Dendritic cell treated with granulocyte-macrophage colony-stimulating factor and Interleukin-4, amounts not matched to agents 40 ng/mL and 50 ng/mL, for 4 days (primary cell): ENCODE results near the gene ADAM8.
"Not testable (repeated sequence)": the region's sequence is repeated elsewhere in the genome, so short reads cannot be mapped to it uniquely, and the experiment has no call there.

ENCODE experiments used
- H3K27ac Mint-ChIP-seq: one replicate; pipeline ENCODE4 v1.8.0; 2022; ENCODE audit warnings: mild to moderate bottlenecking, mixed read lengths
- H3K27me3 Mint-ChIP-seq: one replicate; pipeline ENCODE4 v1.8.0; 2022; ENCODE audit warnings: mild to moderate bottlenecking, mixed read lengths
- H3K36me3 Mint-ChIP-seq: one replicate; pipeline ENCODE4 v1.8.0; 2022; ENCODE audit warnings: low read depth, mixed read lengths
- H3K4me1 Mint-ChIP-seq: one replicate; pipeline ENCODE4 v1.8.0; 2022; ENCODE audit warnings: low read depth, mixed read lengths
- H3K4me3 Mint-ChIP-seq: one replicate; pipeline ENCODE4 v1.8.0; 2022; ENCODE audit warnings: mild to moderate bottlenecking, moderate library complexity, mixed read lengths
- H3K9me3 Mint-ChIP-seq: one replicate; pipeline ENCODE4 v1.8.0; 2022; ENCODE audit warnings: mixed read lengths
- intact Hi-C: fragments of 100-400 bp; cut with micrococcal nuclease; formaldehyde crosslinking; loops from one replicate; pipeline ENCODE4 v1.15.0; 2022

The ADAM8 gene

DNA sequence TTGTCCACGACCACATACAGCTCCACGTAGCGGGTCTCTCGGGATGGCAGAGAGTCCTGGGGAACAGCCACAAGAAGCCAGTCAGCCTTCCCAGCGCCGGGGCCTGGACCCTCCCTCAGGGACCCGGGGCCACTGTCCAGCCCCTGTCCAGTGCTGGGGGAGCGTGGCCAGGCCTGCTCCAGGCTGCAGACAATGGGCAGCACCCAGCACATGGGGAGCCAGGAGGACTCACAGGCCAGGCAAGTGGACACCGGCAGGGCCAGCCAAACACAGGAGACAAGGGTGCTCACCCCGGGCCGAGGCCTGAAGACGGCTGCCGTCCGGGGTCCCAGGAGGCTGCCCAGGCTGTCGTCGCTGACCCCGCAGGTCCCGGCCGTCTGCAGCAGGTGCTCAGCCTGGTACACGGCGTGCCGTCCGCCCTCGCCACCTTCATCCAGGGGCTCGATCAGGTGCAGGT is 3.7 kb downstream of the ADAM8 start:
- no peaks in the 10 kb centered on the region for H3K9me3 Mint-ChIP-seq
- peaks cover 83% of the 10 kb centered on the region for H3K36me3 Mint-ChIP-seq
- no peak overlapping the region for H3K27ac Mint-ChIP-seq
- intact Hi-C loops: no loop called here
- H3K27me3 Mint-ChIP-seq: no peaks in the 10 kb centered on the region
- no peak overlapping the region for H3K4me3 Mint-ChIP-seq
- peaks cover 46% of the 10 kb centered on the region for H3K4me1 Mint-ChIP-seq

DNA sequence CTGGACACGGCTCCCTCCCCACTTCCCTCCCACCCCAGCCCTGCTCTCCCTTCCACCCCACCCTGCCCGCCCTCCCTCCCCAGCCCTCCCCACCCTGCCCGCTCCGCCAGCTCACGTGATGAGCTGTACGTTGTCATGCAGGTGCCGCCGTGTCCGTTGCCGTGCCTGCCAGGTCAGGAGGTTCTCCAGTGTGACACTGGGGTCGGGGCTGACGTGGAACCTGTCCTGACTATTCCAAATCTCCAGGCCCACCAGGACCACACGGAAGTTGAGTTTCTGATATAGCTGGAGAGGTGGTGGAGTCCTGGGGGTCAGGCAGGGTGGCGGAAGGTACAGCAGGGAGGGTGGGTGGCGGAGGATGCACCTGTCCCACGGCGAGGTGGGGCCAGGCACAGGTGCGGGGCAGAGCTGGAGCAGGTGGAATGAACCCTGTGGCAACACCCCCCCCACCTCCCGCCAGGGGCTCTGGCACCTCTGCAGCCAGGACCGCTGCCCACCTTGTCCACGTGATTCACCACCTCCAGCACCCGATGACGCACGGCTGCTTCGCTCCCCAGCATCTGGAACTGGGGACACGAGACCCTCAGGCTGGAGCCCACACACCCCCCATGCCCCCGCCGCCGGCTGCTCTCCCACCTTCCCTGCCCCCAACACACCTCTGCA is 4.2 kb downstream of the ADAM8 start:
- peaks cover 41% of the 10 kb centered on the region for H3K4me1 Mint-ChIP-seq
- peaks cover 88% of the 10 kb centered on the region for H3K36me3 Mint-ChIP-seq
- H3K27ac Mint-ChIP-seq: no peak overlapping the region
- intact Hi-C loops: no loop called here
- no peaks in the 10 kb centered on the region for H3K27me3 Mint-ChIP-seq
- no peak overlapping the region for H3K4me3 Mint-ChIP-seq
- no peaks in the 10 kb centered on the region for H3K9me3 Mint-ChIP-seq

- intact Hi-C loops: no loop called here
- Mint-ChIP-seq H3K4me3 (no peak overlapping the region), H3K27me3 (no peaks in the 10 kb centered on the region), H3K9me3 (no peaks in the 10 kb centered on the region), H3K27ac (no peak overlapping the region), H3K4me1 (peaks cover 35% of the 10 kb centered on the region), H3K36me3 (peaks cover 96% of the 10 kb centered on the region)
Measured at GRCh38 chr10:133271521-133272300, 5.0 kb downstream of the ADAM8 start.

DNA sequence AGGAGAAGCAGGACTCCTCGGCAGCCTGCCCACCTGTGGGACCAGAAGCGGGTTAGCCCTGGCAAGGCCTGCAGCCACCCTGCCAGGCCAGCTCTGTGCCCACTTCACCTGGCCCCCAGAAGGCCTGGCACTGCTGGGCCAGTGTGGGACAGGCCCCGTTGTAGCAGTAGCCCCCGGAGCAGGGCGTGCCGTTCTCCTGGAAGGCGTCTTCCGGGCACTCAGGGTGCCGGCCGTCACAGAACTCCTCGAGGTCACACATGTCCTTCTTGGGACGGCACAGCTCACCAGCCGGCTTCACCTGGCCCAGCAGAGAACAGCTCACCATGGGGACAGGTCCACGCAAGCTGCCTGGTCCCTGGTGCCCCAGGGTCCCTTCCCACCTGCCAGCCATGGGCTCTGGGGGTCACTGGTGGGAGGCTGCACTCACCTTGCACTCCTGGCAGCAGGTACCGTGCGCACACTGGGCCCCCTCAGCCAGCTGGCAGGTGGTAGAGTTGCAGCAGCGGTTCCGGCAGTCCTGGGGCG is 5.8 kb downstream of the ADAM8 start:
- H3K27ac Mint-ChIP-seq: no peak overlapping the region
- H3K4me3 Mint-ChIP-seq: no peak overlapping the region
- intact Hi-C loops: no loop called here
- H3K9me3 Mint-ChIP-seq: no peaks in the 10 kb centered on the region
- no peaks in the 10 kb centered on the region for H3K27me3 Mint-ChIP-seq
- peaks cover 37% of the 10 kb centered on the region for H3K4me1 Mint-ChIP-seq
- H3K36me3 Mint-ChIP-seq: peaks cover 98% of the 10 kb centered on the region

GRCh38 chr10:133270204-133270603 is 6.5 kb downstream of the ADAM8 start:
- Mint-ChIP-seq H3K36me3 (peaks cover 97% of the 10 kb centered on the region), H3K4me1 (peaks cover 37% of the 10 kb centered on the region), H3K27me3 (no peaks in the 10 kb centered on the region), H3K4me3 (no peak overlapping the region), H3K9me3 (no peaks in the 10 kb centered on the region), H3K27ac (no peak overlapping the region)
- intact Hi-C loops: no loop called here

- H3K9me3 Mint-ChIP-seq: no peaks in the 10 kb centered on the region
- peaks cover 37% of the 10 kb centered on the region for H3K4me1 Mint-ChIP-seq
- H3K27me3 Mint-ChIP-seq: no peaks in the 10 kb centered on the region
- H3K27ac Mint-ChIP-seq: no peak overlapping the region
- intact Hi-C loops: no loop called here
- H3K4me3 Mint-ChIP-seq: no peak overlapping the region
- peaks cover 94% of the 10 kb centered on the region for H3K36me3 Mint-ChIP-seq
Measured at GRCh38 chr10:133269367-133269766, 7.3 kb downstream of the ADAM8 start.

GRCh38 chr10:133268532-133268931 is 8.1 kb downstream of the ADAM8 start:
- Mint-ChIP-seq H3K36me3 (peaks cover 95% of the 10 kb centered on the region), H3K9me3 (no peaks in the 10 kb centered on the region), H3K27ac (no peak overlapping the region), H3K4me3 (no peak overlapping the region), H3K27me3 (no peaks in the 10 kb centered on the region), H3K4me1 (peaks cover 46% of the 10 kb centered on the region)
- intact Hi-C loops: no loop called here

- Mint-ChIP-seq H3K27ac (no peak overlapping the region), H3K36me3 (peaks cover 95% of the 10 kb centered on the region), H3K4me3 (no peak overlapping the region), H3K4me1 (peaks cover 51% of the 10 kb centered on the region), H3K27me3 (no peaks in the 10 kb centered on the region), H3K9me3 (no peaks in the 10 kb centered on the region)
- intact Hi-C loops: no loop called here
Measured at GRCh38 chr10:133267829-133268228, 8.8 kb downstream of the ADAM8 start.

GRCh38 chr10:133267293-133267692 is 9.4 kb downstream of the ADAM8 start:
- Mint-ChIP-seq H3K27me3 (no peaks in the 10 kb centered on the region), H3K27ac (no peak overlapping the region), H3K4me3 (no peak overlapping the region), H3K4me1 (peaks cover 51% of the 10 kb centered on the region), H3K9me3 (no peaks in the 10 kb centered on the region), H3K36me3 (peaks cover 95% of the 10 kb centered on the region)
- intact Hi-C loops: no loop called here

DNA sequence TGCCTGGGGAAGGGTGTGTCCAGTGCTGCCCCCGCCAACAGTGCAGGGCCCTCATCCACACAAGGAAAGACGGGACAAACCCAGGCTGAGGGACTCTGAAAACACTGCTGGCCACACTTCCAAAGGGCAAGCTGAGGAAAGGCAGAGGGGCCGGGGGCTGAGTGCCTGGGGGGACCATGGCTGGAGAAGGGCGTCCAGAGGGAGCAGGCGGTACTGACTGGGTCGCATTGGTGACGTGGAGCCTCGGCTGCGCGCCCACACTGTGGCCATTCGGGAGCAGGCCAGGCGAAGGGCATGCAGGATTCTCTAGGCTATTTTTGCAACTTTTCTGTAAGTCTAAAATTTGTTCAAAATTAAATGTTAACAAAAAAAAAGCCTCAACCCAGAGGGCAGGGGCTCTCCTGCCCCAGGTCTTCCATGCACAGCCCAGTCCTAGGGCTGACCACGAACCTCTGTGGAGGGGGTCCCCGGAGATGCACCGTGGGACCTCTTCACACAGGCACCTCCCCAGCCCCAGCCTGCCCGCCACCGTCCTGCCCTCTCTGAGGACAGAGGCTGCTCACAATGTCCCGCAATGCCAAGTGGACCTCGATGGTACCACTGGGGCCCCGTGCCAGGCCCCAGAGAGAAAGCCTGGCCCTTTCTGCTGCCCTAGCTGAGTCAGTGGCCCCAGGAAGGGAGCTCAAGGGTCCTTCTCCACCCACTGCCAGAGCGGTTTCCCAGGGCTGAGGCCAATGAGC is 10.4 kb downstream of the ADAM8 start:
- no peaks in the 10 kb centered on the region for H3K27me3 Mint-ChIP-seq
- no peaks in the 10 kb centered on the region for H3K9me3 Mint-ChIP-seq
- peak overlapping the region; percentile 100 for H3K27ac Mint-ChIP-seq
- intact Hi-C loops: no loop called here
- H3K4me1 Mint-ChIP-seq: peaks cover 49% of the 10 kb centered on the region
- H3K36me3 Mint-ChIP-seq: peaks cover 86% of the 10 kb centered on the region
- H3K4me3 Mint-ChIP-seq: no peak overlapping the region

DNA sequence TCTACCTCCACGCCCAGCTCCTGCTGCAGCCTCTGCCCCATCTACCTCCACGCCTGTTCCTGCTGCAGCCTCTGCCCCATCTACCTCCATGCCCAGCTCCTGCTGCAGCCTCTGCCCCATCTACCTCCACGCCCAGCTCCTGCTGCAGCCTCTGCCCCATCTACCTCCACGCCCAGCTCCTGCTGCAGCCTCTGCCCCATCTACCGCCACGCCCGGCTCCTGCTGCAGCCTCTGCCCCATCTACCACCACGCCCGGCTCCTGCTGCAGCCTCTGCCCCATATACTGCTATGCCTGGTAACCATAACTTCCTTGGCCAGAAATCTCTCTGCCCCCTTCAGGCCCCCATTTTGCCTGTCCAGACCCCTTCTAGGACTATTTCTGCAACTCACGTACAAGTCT is 11.6 kb downstream of the ADAM8 start:
- H3K27me3 Mint-ChIP-seq, H3K9me3 Mint-ChIP-seq, H3K4me3 Mint-ChIP-seq, intact Hi-C loops: not testable (repeated sequence)
- Mint-ChIP-seq H3K36me3 (peaks cover 74% of the 10 kb centered on the region), H3K27ac (peak overlapping the region; percentile 100), H3K4me1 (peaks cover 60% of the 10 kb centered on the region)

DNA sequence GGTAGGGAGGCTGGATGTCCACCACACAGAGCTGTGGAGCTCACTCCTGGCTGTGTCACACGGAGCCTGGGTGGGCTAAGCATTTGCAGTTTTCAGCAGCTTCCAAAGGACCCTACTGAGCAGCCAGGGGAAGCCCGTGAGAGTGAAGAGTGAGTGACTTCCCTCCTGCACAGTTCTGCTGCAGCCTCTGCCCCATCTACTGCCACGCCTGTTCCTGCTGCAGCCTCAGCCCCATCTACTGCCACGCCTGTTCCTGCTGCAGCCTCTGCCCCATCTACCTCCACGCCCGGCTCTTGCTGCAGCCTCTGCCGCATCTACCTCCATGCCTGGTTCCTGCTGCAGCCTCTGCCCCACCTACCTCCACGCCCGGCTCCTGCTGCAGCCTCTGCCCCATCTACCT is 12.2 kb downstream of the ADAM8 start:
- Mint-ChIP-seq H3K4me1 (peaks cover 66% of the 10 kb centered on the region), H3K27ac (peak overlapping the region; percentile 100), H3K27me3 (no peaks in the 10 kb centered on the region), H3K9me3 (no peaks in the 10 kb centered on the region), H3K36me3 (peaks cover 68% of the 10 kb centered on the region), H3K4me3 (peak overlapping the region; percentile 45)
- intact Hi-C loops: no loop called here

- intact Hi-C loops: no loop called here
- no peak overlapping the region for H3K4me3 Mint-ChIP-seq
- peaks cover 74% of the 10 kb centered on the region for H3K4me1 Mint-ChIP-seq
- H3K27me3 Mint-ChIP-seq: no peaks in the 10 kb centered on the region
- H3K27ac Mint-ChIP-seq: peak overlapping the region; percentile 100
- H3K9me3 Mint-ChIP-seq: no peaks in the 10 kb centered on the region
- H3K36me3 Mint-ChIP-seq: peaks cover 60% of the 10 kb centered on the region
Measured at GRCh38 chr10:133263674-133264073, 13.0 kb downstream of the ADAM8 start.

DNA sequence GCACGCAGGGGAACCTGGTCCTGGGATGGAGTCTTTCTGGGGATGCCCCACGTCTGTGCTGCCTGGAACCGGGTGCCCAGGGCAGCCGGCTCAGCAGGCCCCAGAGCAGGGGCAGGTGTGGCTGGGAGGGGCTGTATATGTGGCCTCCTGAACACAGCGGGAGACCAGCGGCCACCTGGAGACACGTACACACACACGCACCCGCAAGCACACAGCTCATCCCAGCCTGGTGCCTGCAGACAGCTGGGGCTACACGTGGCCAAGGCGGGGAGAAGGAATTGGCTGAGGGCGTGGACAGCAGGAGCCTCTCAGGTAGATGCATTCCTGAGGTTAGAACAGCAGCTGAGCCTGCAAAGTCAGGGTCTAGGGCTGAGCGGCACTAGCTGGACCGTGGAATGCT is 14.0 kb downstream of the ADAM8 start:
- H3K27ac Mint-ChIP-seq: peak overlapping the region; percentile 100
- H3K27me3 Mint-ChIP-seq: no peaks in the 10 kb centered on the region
- peak overlapping the region; percentile 39 for H3K4me3 Mint-ChIP-seq
- H3K36me3 Mint-ChIP-seq: peaks cover 51% of the 10 kb centered on the region
- peaks cover 82% of the 10 kb centered on the region for H3K4me1 Mint-ChIP-seq
- intact Hi-C loops: no loop called here
- no peaks in the 10 kb centered on the region for H3K9me3 Mint-ChIP-seq
